GM21367 (cell line): ENCODE data around the gene TCL1B.

Source experiments
- ATAC-seq: cut with Tn5 transposase; IDR thresholded peaks from one replicate; pipeline ENCODE4 v1.9.1; 2021; ENCODE audit not compliant: unreplicated experiment

Gene TCL1B

GRCh38 chr14:95666450-95666849 lies 19.8 kb upstream of the TCL1B start:
- ATAC-seq: no peak

GRCh38 chr14:95667249-95667693 lies 19.0 kb upstream of the TCL1B start:
- ATAC-seq: no peak

GRCh38 chr14:95668235-95668772 lies 17.9 kb upstream of the TCL1B start:
- peak; percentile 37 for ATAC-seq

GRCh38 chr14:95674613-95675012 lies 11.6 kb upstream of the TCL1B start:
- ATAC-seq: no peak

- no peak for ATAC-seq
These were observed 10.7 kb upstream of the TCL1B start for GRCh38 chr14:95675486-95675885.

- ATAC-seq: no peak
These were observed 8.9 kb upstream of the TCL1B start for GRCh38 chr14:95677179-95677835.

- ATAC-seq: no peak
These were observed 6.9 kb upstream of the TCL1B start for GRCh38 chr14:95679148-95679815.

- no peak for ATAC-seq
These were observed 6.1 kb upstream of the TCL1B start for GRCh38 chr14:95679998-95680735.

GRCh38 chr14:95681153-95681552 lies 5.1 kb upstream of the TCL1B start:
- ATAC-seq: no peak

GRCh38 chr14:95683793-95684192 lies 2.4 kb upstream of the TCL1B start:
- no peak for ATAC-seq

GRCh38 chr14:95686935-95687334 lies 709 bp downstream of the TCL1B start:
- ATAC-seq: no peak

- no peak for ATAC-seq
These were observed 3.2 kb downstream of the TCL1B start for GRCh38 chr14:95689441-95689840.

- no peak for ATAC-seq
These were observed 4.6 kb downstream of the TCL1B start for GRCh38 chr14:95690815-95691214.

- no peak for ATAC-seq
These were observed 5.4 kb downstream of the TCL1B start for GRCh38 chr14:95691591-95691990.

- ATAC-seq: no peak
These were observed 5.9 kb downstream of the TCL1B start for GRCh38 chr14:95692109-95692508.

GRCh38 chr14:95695051-95695450 lies 8.8 kb downstream of the TCL1B start:
- ATAC-seq: no peak

GRCh38 chr14:95695913-95696312 lies 9.7 kb downstream of the TCL1B start:
- no peak for ATAC-seq

GRCh38 chr14:95696741-95697140 lies 10.5 kb downstream of the TCL1B start:
- ATAC-seq: no peak

GRCh38 chr14:95697764-95698163 lies 11.5 kb downstream of the TCL1B start:
- peak; percentile 58 for ATAC-seq

GRCh38 chr14:95698287-95698686 lies 12.1 kb downstream of the TCL1B start:
- ATAC-seq: no peak

- no peak for ATAC-seq
These were observed 13.2 kb downstream of the TCL1B start for GRCh38 chr14:95699412-95699811.
